Trophoblast cell (in vitro differentiated cells and primary cell): Measurements from ENCODE around the gene SELENOM.
A peak's percentile ranks its signal among the peaks of the same experiment; 100 is the strongest.
"Not testable (repeated sequence)": the region's sequence is repeated elsewhere in the genome, so short reads cannot be mapped to it uniquely, and the experiment has no call there.

Source experiments
- DNase-seq, 2 donors: peaks; one replicate each; pipeline ENCODE4 v3.0.0-alpha.2; 2016
- H2AFZ ChIP-seq: 2 replicates; pipeline ENCODE4 v1.6.1; 2013; ENCODE audit warnings: low read length, moderate library complexity, mild to moderate bottlenecking; ENCODE audit not compliant: insufficient read depth, poor library complexity
- H2AK5ac ChIP-seq: 2 replicates; pipeline ENCODE4 v1.6.1; 2013; ENCODE audit warnings: mild to moderate bottlenecking, low read length
- H2BK120ac ChIP-seq: 2 replicates; pipeline ENCODE4 v1.6.1; 2013; ENCODE audit warnings: low read length, mild to moderate bottlenecking, moderate library complexity; ENCODE audit not compliant: insufficient read depth, poor library complexity
- H2BK12ac ChIP-seq: 2 replicates; pipeline ENCODE4 v1.6.1; 2013; ENCODE audit warnings: mild to moderate bottlenecking, low read length, moderate library complexity
- H2BK5ac ChIP-seq: 2 replicates; pipeline ENCODE4 v1.6.1; 2013; ENCODE audit warnings: low read length, low read depth, moderate library complexity, mild to moderate bottlenecking; ENCODE audit not compliant: poor library complexity
- H3K14ac ChIP-seq: 2 replicates; pipeline ENCODE4 v1.6.1; 2013; ENCODE audit warnings: mild to moderate bottlenecking, low read length
- H3K18ac ChIP-seq: 2 replicates; pipeline ENCODE4 v1.6.1; 2013; ENCODE audit warnings: mild to moderate bottlenecking, low read length
- H3K23ac ChIP-seq: 2 replicates; pipeline ENCODE4 v1.6.1; 2013; ENCODE audit warnings: low read length
- H3K27ac ChIP-seq: 2 replicates; pipeline ENCODE4 v1.5.1; 2013; ENCODE audit warnings: low read depth, mild to moderate bottlenecking, inconsistent platforms, low read length, moderate library complexity
- H3K27me3 ChIP-seq: 2 replicates; pipeline ENCODE4 v1.6.1; 2013; ENCODE audit warnings: inconsistent platforms, mild to moderate bottlenecking, low read length, moderate library complexity; ENCODE audit not compliant: insufficient read depth
- H3K36me3 ChIP-seq, 2 experiments: 1 replicate in 1 of 2; 2 replicates in 1 of 2; pipeline ENCODE4 v1.6.1; 2013; ENCODE audit warnings: low read length in 2 of 2, mild to moderate bottlenecking in 2 of 2, moderate library complexity in 1 of 2; ENCODE audit not compliant: insufficient read depth in 2 of 2, control insufficient read depth in 1 of 2
- H3K4ac ChIP-seq: 2 replicates; pipeline ENCODE4 v1.6.1; 2013; ENCODE audit warnings: low read depth, mild to moderate bottlenecking, low read length, moderate library complexity
- H3K4me1 ChIP-seq, 2 experiments: 1 replicate in 1 of 2; 2 replicates in 1 of 2; pipeline ENCODE4 v1.6.1; 2013; ENCODE audit warnings: low read length in 2 of 2, mild to moderate bottlenecking in 2 of 2, moderate library complexity in 1 of 2; ENCODE audit not compliant: insufficient read depth in 2 of 2, control insufficient read depth in 1 of 2
- H3K4me2 ChIP-seq: 2 replicates; pipeline ENCODE4 v1.6.1; 2013; ENCODE audit warnings: inconsistent platforms, mild to moderate bottlenecking, low read length, moderate library complexity
- H3K4me3 ChIP-seq: 2 replicates; pipeline ENCODE4 v1.5.1; 2013; ENCODE audit warnings: mild to moderate bottlenecking, low read depth, low read length, inconsistent platforms
- H3K79me1 ChIP-seq: one replicate; pipeline ENCODE4 v1.6.1; 2013; ENCODE audit warnings: low read length
- H3K79me2 ChIP-seq: 2 replicates; pipeline ENCODE4 v1.6.1; 2013; ENCODE audit warnings: low read length, mild to moderate bottlenecking; ENCODE audit not compliant: control insufficient read depth, insufficient read depth, poor library complexity
- H3K9ac ChIP-seq: 2 replicates; pipeline ENCODE4 v1.6.1; 2013; ENCODE audit warnings: mild to moderate bottlenecking, low read length
- H3K9me3 ChIP-seq: 2 replicates; pipeline ENCODE4 v1.6.1; 2013; ENCODE audit warnings: low read depth, mild to moderate bottlenecking, control low read depth, inconsistent platforms, low read length; ENCODE audit not compliant: insufficient read depth
- H4K12ac ChIP-seq: 2 replicates; pipeline ENCODE4 v1.6.1; 2013; ENCODE audit warnings: low read depth, mild to moderate bottlenecking, low read length, moderate library complexity
- H4K8ac ChIP-seq: 2 replicates; pipeline ENCODE4 v1.6.1; 2013; ENCODE audit warnings: low read depth, mild to moderate bottlenecking, low read length, moderate library complexity
- H4K91ac ChIP-seq: one replicate; pipeline ENCODE4 v1.6.1; 2013; ENCODE audit warnings: low read depth, mild to moderate bottlenecking, low read length, moderate library complexity
- WGBS: extraction: QIAGEN DNeasy Blood & Tissue Kit; methylation state at CpG from one replicate; pipeline ENCODE4 v1.1.7; 2013; ENCODE audit warnings: missing lambda C conversion rate; ENCODE audit not compliant: insufficient read length, insufficient coverage; ENCODE audit errors: extremely low coverage; 5-methylcytosine and 5-hydroxymethylcytosine counted together

The SELENOM gene

DNA sequence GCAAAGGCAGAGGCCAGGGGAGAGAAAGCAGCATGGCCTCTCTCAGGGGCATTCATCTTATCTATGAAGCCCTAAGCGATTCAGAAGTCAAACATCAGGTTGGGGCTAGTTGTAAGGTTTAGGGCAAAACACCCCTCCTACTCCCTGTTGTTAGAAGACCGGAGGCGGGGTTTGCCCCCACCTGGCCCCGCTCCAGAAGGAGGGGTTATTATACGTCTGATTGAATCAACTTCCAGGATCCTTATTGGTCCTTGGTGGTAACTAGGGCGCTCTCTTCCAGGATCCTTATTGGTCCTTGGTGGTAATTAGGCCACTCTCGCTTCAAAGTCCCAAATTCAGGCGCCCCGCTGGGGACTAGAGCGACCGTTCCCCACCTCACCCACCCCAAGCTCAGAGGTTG is 38.4 kb downstream of the SELENOM start:
- WGBS, result no CpG with 5 or more reads among the region's 11 CpGs
- Histone ChIP-seq H3K9me3 (no peaks in the 10 kb centered on the region), H3K4ac (no peak overlapping the region), H2BK5ac (no peak overlapping the region), H3K4me3 (no peak overlapping the region), H2BK12ac (no peak overlapping the region), H3K27me3 (no peaks in the 10 kb centered on the region), H4K12ac (no peak overlapping the region), H3K79me2 (no peaks in the 10 kb centered on the region), H4K8ac (no peak overlapping the region), H3K4me2 (no peak overlapping the region), H3K9ac (no peak overlapping the region), H3K14ac (no peak overlapping the region), H2BK120ac (no peak overlapping the region), H3K18ac (no peak overlapping the region), H3K4me1 (no peaks in the 10 kb centered on the region), H3K23ac (no peak overlapping the region), H4K91ac (no peak overlapping the region), H2AFZ (no peak overlapping the region), H3K79me1 (no peaks in the 10 kb centered on the region), H2AK5ac (no peak overlapping the region), H3K36me3 (no peaks in the 10 kb centered on the region), H3K27ac (no peak overlapping the region)
- no peak for DNase-seq

DNA sequence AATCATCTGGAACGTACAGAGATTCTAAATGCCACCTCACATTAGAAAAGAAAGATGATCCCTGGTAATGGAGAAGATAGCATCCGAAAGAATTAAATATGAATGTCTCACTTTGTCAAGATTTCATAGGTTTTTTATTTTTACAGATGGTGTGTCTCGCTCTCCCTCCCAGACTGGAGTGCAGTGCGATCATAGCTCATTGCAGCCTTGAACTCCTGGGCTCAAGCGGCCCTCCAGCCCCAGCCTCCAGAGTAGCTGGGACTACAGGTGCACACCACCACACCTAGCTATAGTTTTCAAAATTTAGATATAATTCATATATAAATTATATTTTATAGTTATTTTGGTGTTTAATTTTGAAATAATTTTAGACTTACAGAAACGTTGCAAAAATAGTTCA is 43.0 kb downstream of the SELENOM start:
- H4K91ac ChIP-seq, result no peak overlapping the region
- no peak overlapping the region for H2AK5ac ChIP-seq
- DNase-seq, result no peak
- no peak overlapping the region for H3K18ac ChIP-seq
- H2AFZ ChIP-seq, result no peak overlapping the region
- H3K9ac ChIP-seq, result no peak overlapping the region
- no peaks in the 10 kb centered on the region for H3K79me2 ChIP-seq
- WGBS, result no CpG with 5 or more reads among the region's 6 CpGs
- H3K27me3 ChIP-seq, result no peaks in the 10 kb centered on the region
- H3K9me3 ChIP-seq, result no peaks in the 10 kb centered on the region
- no peak overlapping the region for H3K4me3 ChIP-seq
- no peak overlapping the region for H2BK5ac ChIP-seq
- H3K27ac ChIP-seq, result no peak overlapping the region
- H4K12ac ChIP-seq, result no peak overlapping the region
- no peak overlapping the region for H2BK12ac ChIP-seq
- H4K8ac ChIP-seq, result no peak overlapping the region
- no peaks in the 10 kb centered on the region for H3K79me1 ChIP-seq
- H3K4ac ChIP-seq, result no peak overlapping the region
- H3K36me3 ChIP-seq, result no peaks in the 10 kb centered on the region
- H3K4me1 ChIP-seq, result peaks cover 3 to 6% of the 10 kb centered on the region in 2 experiments
- no peak overlapping the region for H3K14ac ChIP-seq
- no peak overlapping the region for H2BK120ac ChIP-seq
- no peak overlapping the region for H3K4me2 ChIP-seq
- no peak overlapping the region for H3K23ac ChIP-seq

DNA sequence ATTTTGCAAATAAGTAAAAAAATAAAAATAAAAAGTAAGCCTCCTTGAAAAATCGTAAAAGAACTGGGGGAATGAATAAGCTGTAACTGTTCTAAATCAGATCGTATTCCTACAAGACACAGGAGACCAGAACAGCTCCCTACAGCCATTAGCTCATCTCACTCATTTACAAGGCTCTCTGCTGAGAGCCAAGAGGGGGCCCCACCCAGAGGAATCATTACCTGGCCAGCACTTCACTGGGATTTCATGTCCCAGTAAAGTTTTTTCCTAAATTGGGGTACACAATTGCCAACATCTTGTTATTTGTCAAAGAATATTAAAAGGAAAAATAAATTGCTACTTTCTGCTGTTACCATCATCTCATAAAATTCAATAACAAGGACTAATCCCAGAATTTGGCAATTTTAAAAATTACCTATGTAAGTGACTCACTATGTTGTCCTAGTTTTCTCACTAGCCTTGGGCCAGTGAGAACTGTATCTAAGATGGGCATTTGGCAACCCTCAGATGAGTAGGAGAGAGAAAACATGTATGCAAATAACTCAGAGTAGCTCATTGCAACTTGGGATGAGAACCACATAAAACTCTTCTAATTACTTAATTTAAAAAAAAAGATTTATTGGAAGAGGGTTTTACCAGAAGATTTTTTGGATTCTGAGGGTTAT is 44.7 kb downstream of the SELENOM start:
- H3K18ac ChIP-seq, result no peak overlapping the region
- H2BK12ac ChIP-seq, result no peak overlapping the region
- no peak overlapping the region for H3K9ac ChIP-seq
- no peak overlapping the region for H4K12ac ChIP-seq
- H3K4me1 ChIP-seq, result peaks cover 3 to 6% of the 10 kb centered on the region in 2 experiments
- H2AFZ ChIP-seq, result no peak overlapping the region
- no peak overlapping the region for H4K8ac ChIP-seq
- H2BK120ac ChIP-seq, result no peak overlapping the region
- no peak overlapping the region for H3K23ac ChIP-seq
- H3K79me1 ChIP-seq, result peaks cover 3% of the 10 kb centered on the region
- no peak overlapping the region for H3K4ac ChIP-seq
- H4K91ac ChIP-seq, result no peak overlapping the region
- H3K4me3 ChIP-seq, result no peak overlapping the region
- H2BK5ac ChIP-seq, result no peak overlapping the region
- no peak overlapping the region for H2AK5ac ChIP-seq
- H3K36me3 ChIP-seq, result no peaks in the 10 kb centered on the region
- DNase-seq, result peak in 1 of 2 donors; percentile 24
- H3K79me2 ChIP-seq, result no peaks in the 10 kb centered on the region
- H3K27me3 ChIP-seq, result no peaks in the 10 kb centered on the region
- H3K27ac ChIP-seq, result no peak overlapping the region
- H3K4me2 ChIP-seq, result no peak overlapping the region
- no CpG with 5 or more reads among the region's 2 CpGs for WGBS
- H3K14ac ChIP-seq, result no peak overlapping the region
- H3K9me3 ChIP-seq, result no peaks in the 10 kb centered on the region

DNA sequence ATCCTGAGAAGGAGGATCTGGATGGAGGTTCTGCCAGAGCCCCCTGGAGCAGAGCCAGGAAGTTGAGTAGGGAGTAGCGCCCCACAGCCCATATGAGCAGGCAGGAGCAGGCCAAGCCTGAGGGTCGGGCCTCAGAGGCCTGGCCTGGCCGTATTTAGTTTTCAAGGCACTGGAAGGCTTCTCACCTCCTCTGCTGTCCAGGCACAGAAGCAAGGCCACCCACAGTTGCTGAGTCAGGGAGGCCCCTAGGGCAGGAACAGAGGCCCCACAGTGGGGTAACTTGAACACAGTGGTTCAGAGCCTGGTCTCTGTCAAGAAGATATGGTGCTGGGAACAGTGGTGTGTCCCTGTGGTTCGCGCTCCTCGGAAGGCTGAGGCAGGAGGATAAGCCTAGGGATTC is 47.7 kb downstream of the SELENOM start:
- not testable (repeated sequence) for H2AK5ac ChIP-seq, H3K18ac ChIP-seq, H3K4me3 ChIP-seq, H4K12ac ChIP-seq, H3K9ac ChIP-seq, H2BK12ac ChIP-seq, H2AFZ ChIP-seq, H2BK120ac ChIP-seq, H3K4me2 ChIP-seq, H3K9me3 ChIP-seq, H3K36me3 ChIP-seq, H3K79me2 ChIP-seq, H3K4ac ChIP-seq, H3K27me3 ChIP-seq, H2BK5ac ChIP-seq, H4K91ac ChIP-seq, H3K23ac ChIP-seq, H3K14ac ChIP-seq, DNase-seq, H4K8ac ChIP-seq
- Histone ChIP-seq H3K4me1 (peaks cover 22 to 31% of the 10 kb centered on the region in 2 experiments), H3K79me1 (peaks cover 22% of the 10 kb centered on the region), H3K27ac (peak overlapping the region; percentile 75)
- no CpG with 5 or more reads among the region's 6 CpGs for WGBS
